Stomach (tissue), 9 donors: ENCODE results near the gene CYFIP1. TPM values are rescaled to one million over a fixed set of nuclear protein-coding genes. Genes with fewer than 3 reads are reported as not detected.
A peak's percentile ranks its signal among the peaks of the same experiment; 100 is the strongest.
"Not testable (repeated sequence)": the region's sequence is repeated elsewhere in the genome, so short reads cannot be mapped to it uniquely, and the experiment has no call there.

Experiments used
- DNase-seq, 2 donors: peaks; one replicate each; pipeline versions ENCODE4 v3.0.0 to v3.0.0-alpha.2; 2013 to 2019
- H3K27ac ChIP-seq, 5 donors: fragments of 200-600 bp in 4 of 5; sonication (generic) in 4 of 5; one replicate each; pipeline ENCODE4 v1.5.1; 2013 to 2019; ENCODE audit warnings: mild to moderate bottlenecking in 1 of 5, moderate library complexity in 1 of 5
- H3K27me3 ChIP-seq, 3 donors: fragments of 200-600 bp; sonication (generic); one replicate each; pipeline ENCODE4 v1.5.1; 2017 to 2019; ENCODE audit warnings: mixed run types in 1 of 3
- H3K36me3 ChIP-seq, 4 donors: fragments of 200-600 bp; sonication (generic); 1 replicate in 3 of 4; 2 replicates in 1 of 4; pipeline ENCODE4 v1.5.1; 2016 to 2019
- H3K4me1 ChIP-seq, 4 donors: fragments of 200-600 bp; sonication (generic); one replicate each; pipeline ENCODE4 v1.5.1; 2016 to 2019
- H3K4me3 ChIP-seq, 4 donors: fragments of 200-600 bp; sonication (generic) in 3 of 4; one replicate each; pipeline ENCODE4 v1.5.1; 2016 to 2019; ENCODE audit warnings: mild to moderate bottlenecking in 1 of 4
- H3K9me3 ChIP-seq, 4 donors: fragments of 200-600 bp; sonication (generic); one replicate each; pipeline ENCODE4 v1.5.1; 2016 to 2019
- CTCF ChIP-seq, 7 experiments: fragments of 450-650 bp in 4 of 7; fragments of 200-600 bp in 3 of 7; sonication (generic) in 3 of 7; IDR thresholded peaks; one replicate each; pipeline ENCODE4 v1.5.1; 2016 to 2019; ENCODE audit warnings: antibody characterized with exemption in 7 of 7, control low read depth in 2 of 7, mild to moderate bottlenecking in 1 of 7
- EP300 ChIP-seq: sonication (generic); formaldehyde crosslinking; IDR thresholded peaks from one replicate; pipeline ENCODE4 v1.6.1; 2017; ENCODE audit warnings: antibody characterized with exemption
- POLR2A ChIP-seq, 4 donors: fragments of 450-650 bp; IDR thresholded peaks; one replicate each; pipeline ENCODE4 v1.6.1; 2016; ENCODE audit warnings: antibody characterized with exemption in 4 of 4, control low read depth in 2 of 4, mild to moderate bottlenecking in 1 of 4, moderate library complexity in 1 of 4
- POLR2AphosphoS5 ChIP-seq, 3 donors: sonication (generic); formaldehyde crosslinking; IDR thresholded peaks; one replicate each; pipeline ENCODE4 v1.6.1; 2016; ENCODE audit warnings: antibody characterized with exemption in 3 of 3
- WGBS, 5 donors: extraction: QIAGEN DNeasy Blood & Tissue Kit in 3 of 5; methylation state at CpG; one replicate each; pipeline versions ENCODE4 v1.1.5 to v1.1.7; 2013 to 2018; 5-methylcytosine and 5-hydroxymethylcytosine counted together
- intact Hi-C: fragments of 100-400 bp; cut with DNase I; formaldehyde crosslinking; loops from one replicate; pipeline ENCODE4 v1.15.1; 2023; ENCODE audit warnings: low total_unique reads
- polyA plus RNA-seq, 3 donors: library from polyadenylated mRNA; stranded (reverse); fragments of 200-250 nt; gene quantifications; one replicate each; pipeline ENCODE4 v1.2.3, GENCODE V29; 2013
- total RNA-seq, 5 donors: library from RNA; depleted of rRNA; stranded (reverse); fragments of >200 nt; gene quantifications; one replicate each; pipeline versions ENCODE4 v1.1.0 to v1.2.3, GENCODE V29; 2014 to 2016
- donor health status: healthy with polysubstance abuse.
- donor health status: Bipolar disorder and iron deficiency.
- donor health status: healthy.

The CYFIP1 gene
- total and polyA plus RNA-seq, 8 donors: 21.8 to 214 (median 61.6) TPM

- H3K4me3 ChIP-seq: no peak overlapping the region
- H3K9me3 ChIP-seq: no peaks in the 10 kb centered on the region
- H3K27me3 ChIP-seq: no peaks in the 10 kb centered on the region
- H3K27ac ChIP-seq: no peak overlapping the region
- peaks cover 21 to 81% (median 76%) of the 10 kb centered on the region in 4 donors for H3K36me3 ChIP-seq
- no peaks in the 10 kb centered on the region for H3K4me1 ChIP-seq
- WGBS, 5 donors: 92 to 97% (median 93%) methylated on average over 7 of the region's 7 CpGs
- no peak for DNase-seq
- intact Hi-C loops: no loop called here
- no peak for TF ChIP-seq POLR2A (IDR thresholded peaks at IDR 0.05)
- no peak for TF ChIP-seq POLR2AphosphoS5 (IDR thresholded peaks at IDR 0.05)
- no peak for TF ChIP-seq CTCF (IDR thresholded peaks at IDR 0.05)
- no peak for TF ChIP-seq EP300
These were observed 15.6 kb upstream of the CYFIP1 start for GRCh38 chr15:22995795-22996194.

GRCh38 chr15:22992024-22992326, 11.8 kb upstream of the CYFIP1 start:
- DNase-seq: no peak
- Histone ChIP-seq H3K4me3 (no peak overlapping the region), H3K27ac (no peak overlapping the region), H3K9me3 (no peaks in the 10 kb centered on the region), H3K4me1 (peaks cover 0 to 12% (median 0%) of the 10 kb centered on the region in 4 donors), H3K27me3 (no peaks in the 10 kb centered on the region), H3K36me3 (peaks cover 8 to 45% (median 38%) of the 10 kb centered on the region in 4 donors)
- intact Hi-C loops: no loop called here
- TF ChIP-seq CTCF (IDR thresholded peaks at IDR 0.05) (no peak), POLR2AphosphoS5 (IDR thresholded peaks at IDR 0.05) (no peak), EP300 (no peak), POLR2A (IDR thresholded peaks at IDR 0.05) (no peak)
- 69 to 90% (median 80%) methylated on average over 5 of the region's 5 CpGs for WGBS, 5 donors

GRCh38 chr15:22989576-22990477, 9.7 kb upstream of the CYFIP1 start:
- peaks cover 0 to 12% (median 0%) of the 10 kb centered on the region in 4 donors for H3K4me1 ChIP-seq
- H3K27me3 ChIP-seq: no peaks in the 10 kb centered on the region
- H3K4me3 ChIP-seq: no peak overlapping the region
- 45 to 67% (median 56%) methylated on average over 7 of the region's 7 CpGs for WGBS, 5 donors
- H3K9me3 ChIP-seq: no peaks in the 10 kb centered on the region
- H3K36me3 ChIP-seq: peaks cover 3 to 24% (median 19%) of the 10 kb centered on the region in 4 donors
- TF ChIP-seq POLR2A (IDR thresholded peaks at IDR 0.05) (no peak), POLR2AphosphoS5 (IDR thresholded peaks at IDR 0.05) (peak in 1 of 3 donors; percentile 13)
- H3K27ac ChIP-seq: peak overlapping the region; percentile 19 to 62 (median 33)
- intact Hi-C loops: no loop called here
- peak; percentile 47 to 67 for DNase-seq

GRCh38 chr15:22988811-22989210, 8.6 kb upstream of the CYFIP1 start:
- no peaks in the 10 kb centered on the region for H3K27me3 ChIP-seq
- H3K36me3 ChIP-seq: peaks cover 0 to 14% (median 9%) of the 10 kb centered on the region in 4 donors
- no peak for TF ChIP-seq CTCF (IDR thresholded peaks at IDR 0.05)
- TF ChIP-seq POLR2AphosphoS5 (IDR thresholded peaks at IDR 0.05): no peak
- TF ChIP-seq POLR2A (IDR thresholded peaks at IDR 0.05): no peak
- no peak for TF ChIP-seq EP300
- no peaks in the 10 kb centered on the region for H3K9me3 ChIP-seq
- no peak for DNase-seq
- intact Hi-C loops: no loop called here
- WGBS, 5 donors: 79 to 92% (median 85%) methylated on average over 7 of the region's 7 CpGs
- H3K27ac ChIP-seq: peak overlapping the region in 2 of 5 donors; percentile 17 to 22
- no peak overlapping the region for H3K4me3 ChIP-seq
- peaks cover 0 to 12% (median 0%) of the 10 kb centered on the region in 4 donors for H3K4me1 ChIP-seq

- H3K27ac ChIP-seq, H3K9me3 ChIP-seq, H3K4me3 ChIP-seq, DNase-seq, H3K36me3 ChIP-seq, intact Hi-C loops, H3K27me3 ChIP-seq: not testable (repeated sequence)
- 79 to 86% (median 81%) methylated on average over 11 of the region's 11 CpGs for WGBS, 5 donors
- peaks cover 7 to 31% (median 22%) of the 10 kb centered on the region in 4 donors for H3K4me1 ChIP-seq
These were observed 1.8 kb upstream of the CYFIP1 start for GRCh38 chr15:22981931-22982330.
